WTC11 (cell line): Measurements from ENCODE around the gene LDLRAD3. TPM values are rescaled to one million over a fixed set of nuclear protein-coding genes. Genes with fewer than 3 reads are reported as not detected.

Experiments used
- ATAC-seq: fragments of 200-7000 bp; cut with Tn5 transposase; 2 replicates; pipeline ENCODE4 v1.10.0; 2021; ENCODE audit warnings: mild to moderate bottlenecking, moderate library complexity
- CTCF ChIA-PET: fragments of 300-600 bp; sonication (Branson Sonifier 250); formaldehyde crosslinking; loops from one replicate; lab custom pipeline; 2021; ENCODE audit warnings: antibody characterized with exemption; lab: Charles Lee
- POLR2A ChIA-PET: fragments of 350-600 bp; sonication (Branson Sonifier 250); formaldehyde crosslinking; loops from one replicate; lab custom pipeline; 2021; ENCODE audit warnings: antibody characterized with exemption; lab: Charles Lee
- DNase-seq: peaks from one replicate; pipeline ENCODE4 v3.0.0; 2021; ENCODE audit warnings: low spot score
- H3K27ac Mint-ChIP-seq: 2 replicates; pipeline ENCODE4 v1.8.0; 2021; ENCODE audit warnings: mixed read lengths
- H3K27me3 Mint-ChIP-seq: 2 replicates; pipeline ENCODE4 v1.8.0; 2021; ENCODE audit warnings: low read depth, mild to moderate bottlenecking, moderate library complexity, mixed read lengths
- H3K36me3 Mint-ChIP-seq: 2 replicates; pipeline ENCODE4 v1.8.0; 2021; ENCODE audit warnings: mixed read lengths
- H3K4me1 Mint-ChIP-seq: 2 replicates; pipeline ENCODE4 v1.8.0; 2022; ENCODE audit warnings: mixed read lengths
- H3K4me3 Mint-ChIP-seq: 2 replicates; pipeline ENCODE4 v1.8.0; 2021; ENCODE audit warnings: mild to moderate bottlenecking, moderate library complexity, mixed read lengths
- H3K9me3 Mint-ChIP-seq: 2 replicates; pipeline ENCODE4 v1.8.0; 2021; ENCODE audit warnings: mixed read lengths
- ATF6 ChIP-seq: sonication (generic); formaldehyde crosslinking; IDR thresholded peaks from 2 replicates; pipeline ENCODE4 v1.8.1; 2023; ENCODE audit warnings: mild to moderate bottlenecking, missing genetic modification reagents
- E2F1 ChIP-seq: sonication (generic); formaldehyde crosslinking; IDR thresholded peaks from 2 replicates; pipeline ENCODE4 v1.8.0; 2022; ENCODE audit warnings: mild to moderate bottlenecking, missing genetic modification reagents
- E2F4 ChIP-seq: sonication (generic); formaldehyde crosslinking; IDR thresholded peaks from 2 replicates; pipeline ENCODE4 v1.8.1; 2022; ENCODE audit warnings: low read depth, mild to moderate bottlenecking, moderate library complexity, missing genetic modification reagents, borderline replicate concordance
- FOXP1 ChIP-seq: sonication (generic); formaldehyde crosslinking; IDR thresholded peaks from 2 replicates; pipeline ENCODE4 v1.8.0; 2022; ENCODE audit warnings: missing genetic modification reagents, mild to moderate bottlenecking, moderate library complexity, borderline replicate concordance
- MYBL2 ChIP-seq: sonication (generic); formaldehyde crosslinking; IDR thresholded peaks from 2 replicates; pipeline ENCODE4 v1.8.1; 2023; ENCODE audit warnings: mild to moderate bottlenecking, moderate library complexity, missing genetic modification reagents
- NFE2L1 ChIP-seq: sonication (generic); formaldehyde crosslinking; IDR thresholded peaks from 2 replicates; pipeline ENCODE4 v1.8.1; 2023; ENCODE audit warnings: missing genetic modification reagents
- NFYB ChIP-seq: sonication (generic); formaldehyde crosslinking; conservative IDR thresholded peaks from 2 replicates; pipeline ENCODE4 v1.8.0; 2022; ENCODE audit warnings: low read depth, missing genetic modification reagents
- NR1H2 ChIP-seq: sonication (generic); formaldehyde crosslinking; IDR thresholded peaks from 2 replicates; pipeline ENCODE4 v1.9.0; 2021; ENCODE audit warnings: mild to moderate bottlenecking, moderate library complexity, missing genetic modification reagents
- PRDM15 ChIP-seq: sonication (generic); formaldehyde crosslinking; IDR thresholded peaks from 2 replicates; pipeline ENCODE4 v1.8.0; 2022; ENCODE audit warnings: missing genetic modification reagents
- PREB ChIP-seq: sonication (generic); formaldehyde crosslinking; IDR thresholded peaks from 2 replicates; pipeline ENCODE4 v1.8.1; 2022; ENCODE audit warnings: mild to moderate bottlenecking, missing genetic modification reagents, moderate library complexity, borderline replicate concordance
- TEAD4 ChIP-seq: sonication (generic); formaldehyde crosslinking; IDR thresholded peaks from 2 replicates; pipeline ENCODE4 v1.8.0; 2022; ENCODE audit warnings: mild to moderate bottlenecking, missing genetic modification reagents
- ZNF121 ChIP-seq: sonication (generic); formaldehyde crosslinking; IDR thresholded peaks from 2 replicates; pipeline ENCODE4 v1.8.0; 2023; ENCODE audit warnings: missing genetic modification reagents
- ZNF281 ChIP-seq: sonication (generic); formaldehyde crosslinking; IDR thresholded peaks from 2 replicates; pipeline ENCODE4 v1.8.0; 2023; ENCODE audit warnings: mild to moderate bottlenecking, missing genetic modification reagents
- ZNF317 ChIP-seq: sonication (generic); formaldehyde crosslinking; IDR thresholded peaks from 2 replicates; pipeline ENCODE4 v1.8.1; 2023; ENCODE audit warnings: low read depth, mild to moderate bottlenecking, moderate library complexity, missing genetic modification reagents, borderline replicate concordance
- ZNF512 ChIP-seq: sonication (generic); formaldehyde crosslinking; IDR thresholded peaks from 2 replicates; pipeline ENCODE4 v1.8.1; 2022; ENCODE audit warnings: missing genetic modification reagents, borderline replicate concordance
- ZNF671 ChIP-seq: fragments of 250-450 bp; sonication (Bioruptor Pico); IDR thresholded peaks from 2 replicates; pipeline ENCODE4 v1.8.0; 2021; ENCODE audit warnings: mild to moderate bottlenecking
- total RNA-seq: library from RNA; stranded (reverse); gene quantifications from 3 replicates; pipeline ENCODE4 v1.2.3, GENCODE V29; 2021

Gene LDLRAD3
- total RNA-seq, 1 experiment from 2014 or later, result 14.5 TPM

- H3K27me3 Mint-ChIP-seq, result 0 out of 2 replicates have a peak, but pooled peaks cover 2% of the 10 kb centered on the region
- POLR2A ChIA-PET, result interaction anchor here (1.0 kb wide), 1 partner anchor 10 kb away, joined by 3 read pairs; no protein-coding TSS in a partner anchor
- DNase-seq, result no peak
- TF ChIP-seq E2F4 (no peak), ATF6 (CRISPR knock-in tag) (no peak), NFYB (CRISPR knock-in tag) (no peak), PRDM15 (CRISPR knock-in tag) (no peak), E2F1 (CRISPR knock-in tag) (no peak), ZNF671 (CRISPR knock-in tag) (no peak), NR1H2 (CRISPR knock-in tag) (no peak), TEAD4 (no peak), MYBL2 (CRISPR knock-in tag) (no peak), ZNF281 (CRISPR knock-in tag) (no peak), ZNF512 (CRISPR knock-in tag) (no peak), PREB (CRISPR knock-in tag) (no peak), FOXP1 (CRISPR knock-in tag) (no peak), ZNF317 (CRISPR knock-in tag) (no peak), ZNF121 (CRISPR knock-in tag) (no peak), NFE2L1 (CRISPR knock-in tag) (no peak)
- no peak for ATAC-seq
- peak overlapping the region; percentile 30; the same call in 1 of the 2 replicates for H3K27ac Mint-ChIP-seq
- peaks cover 33% of the 10 kb centered on the region for H3K36me3 Mint-ChIP-seq
- no peak overlapping the region for H3K4me3 Mint-ChIP-seq
- peaks cover 31% of the 10 kb centered on the region for H3K9me3 Mint-ChIP-seq
- CTCF ChIA-PET, result interaction anchor here (1.3 to 3.1 kb wide), 2 partner anchors 153 to 157 kb away, joined by 4 to 16 read pairs; no protein-coding TSS in a partner anchor
- H3K4me1 Mint-ChIP-seq, result peaks cover 51% of the 10 kb centered on the region
These were observed 35.0 kb downstream of the LDLRAD3 start for GRCh38 chr11:35978891-35979290.
